ENCODE measurements around the gene VWC2. TPM values are rescaled to one million over a fixed set of nuclear protein-coding genes. Genes with fewer than 3 reads are reported as not detected.
A peak's percentile ranks its signal among the peaks of the same experiment; 100 is the strongest.

VWC2 gene
- total RNA-seq, 2 experiments from 2014 or later, result not detected

GRCh38 chr7:49805371-49806007 lies 32.1 kb downstream of the VWC2 start:
- Histone ChIP-seq H3K4me1 (ENCODE audit: insufficient read depth, low read length, poor library complexity, severe bottlenecking) (no peaks in the 10 kb centered on the region), H3K36me3 (ENCODE audit: insufficient read depth, low read length) (no peaks in the 10 kb centered on the region), H3K79me2 (ENCODE audit: insufficient read depth, low read depth, low read length) (no peaks in the 10 kb centered on the region), H3K4me2 (ENCODE audit: low read length) (no peak overlapping the region), H3K27ac (ENCODE audit: low read depth, low read length, poor library complexity, severe bottlenecking) (no peak overlapping the region), H4K20me1 (ENCODE audit: insufficient read depth, low read length) (no peaks in the 10 kb centered on the region), H3K4me3 (ENCODE audit: low read depth, low read length, poor library complexity, severe bottlenecking) (no peak overlapping the region), H2AFZ (ENCODE audit: low read length) (no peak overlapping the region), H3K9me2 (ENCODE audit: insufficient read depth, low read length) (no peaks in the 10 kb centered on the region), H3K9me3 (ENCODE audit: low read length) (no peaks in the 10 kb centered on the region)
- TF ChIP-seq CTCF (conservative IDR thresholded peaks at IDR 0.05; ENCODE audit: low read length), result no peak
- TF ChIP-seq EZH2phosphoT487 (IDR thresholded peaks at IDR 0.05; ENCODE audit: borderline replicate concordance, low read depth, low read length), result no peak
- BruUV-seq (replicated peaks), result no TSS peak
- intact Hi-C loops (cut with micrococcal nuclease; ENCODE audit: unreplicated experiment), result no loop called here
- ChIA-PET POLR2A (interaction anchor here (0.9 kb wide), 1 partner anchor 1268 kb away, joined by 3 read pairs; no protein-coding TSS in a partner anchor), CTCF (ENCODE audit: unreplicated experiment) (no interaction called here)
- no peak for DNase-seq (ENCODE audit: low spot score)

- POLR2A ChIA-PET, result no interaction called here
- H3K4me2 ChIP-seq (ENCODE audit: low read length), result no peak overlapping the region
- TF ChIP-seq EZH2phosphoT487 (IDR thresholded peaks at IDR 0.05; ENCODE audit: borderline replicate concordance, low read depth, low read length) (no peak), CTCF (conservative IDR thresholded peaks at IDR 0.05; ENCODE audit: low read length) (no peak)
- CTCF ChIA-PET (ENCODE audit: unreplicated experiment), result no interaction called here
- no TSS peak for BruUV-seq (replicated peaks)
- H2AFZ ChIP-seq (ENCODE audit: low read length), result 0 out of 2 replicates have a peak overlapping the region, but pooled peaks have one; percentile 39
- no peaks in the 10 kb centered on the region for H3K9me2 ChIP-seq (ENCODE audit: insufficient read depth, low read length)
- H3K4me3 ChIP-seq (ENCODE audit: low read depth, low read length, poor library complexity, severe bottlenecking), result no peak overlapping the region
- H3K27ac ChIP-seq (ENCODE audit: low read depth, low read length, poor library complexity, severe bottlenecking), result no peak overlapping the region
- H4K20me1 ChIP-seq (ENCODE audit: insufficient read depth, low read length), result no peaks in the 10 kb centered on the region
- H3K9me3 ChIP-seq (ENCODE audit: low read length), result no peaks in the 10 kb centered on the region
- peaks cover 5% of the 10 kb centered on the region for H3K4me1 ChIP-seq (ENCODE audit: insufficient read depth, low read length, poor library complexity, severe bottlenecking)
- H3K79me2 ChIP-seq (ENCODE audit: insufficient read depth, low read depth, low read length), result no peaks in the 10 kb centered on the region
- DNase-seq (ENCODE audit: low spot score), result no peak
- H3K36me3 ChIP-seq (ENCODE audit: insufficient read depth, low read length), result no peaks in the 10 kb centered on the region
- intact Hi-C loops (cut with micrococcal nuclease; ENCODE audit: unreplicated experiment), result no loop called here
Measured at GRCh38 chr7:49812534-49812933, 39.1 kb downstream of the VWC2 start.

GRCh38 chr7:49817279-49817678 lies 43.8 kb downstream of the VWC2 start:
- Histone ChIP-seq H3K79me2 (ENCODE audit: insufficient read depth, low read depth, low read length) (no peaks in the 10 kb centered on the region), H3K4me1 (ENCODE audit: insufficient read depth, low read length, poor library complexity, severe bottlenecking) (peaks cover 5% of the 10 kb centered on the region), H3K9me3 (ENCODE audit: low read length) (no peaks in the 10 kb centered on the region), H3K9me2 (ENCODE audit: insufficient read depth, low read length) (no peaks in the 10 kb centered on the region), H4K20me1 (ENCODE audit: insufficient read depth, low read length) (no peaks in the 10 kb centered on the region), H3K27ac (ENCODE audit: low read depth, low read length, poor library complexity, severe bottlenecking) (no peak overlapping the region), H3K4me3 (ENCODE audit: low read depth, low read length, poor library complexity, severe bottlenecking) (no peak overlapping the region), H2AFZ (ENCODE audit: low read length) (no peak overlapping the region), H3K36me3 (ENCODE audit: insufficient read depth, low read length) (no peaks in the 10 kb centered on the region), H3K4me2 (ENCODE audit: low read length) (no peak overlapping the region)
- no TSS peak for BruUV-seq (replicated peaks)
- ChIA-PET POLR2A (interaction anchor here (0.6 kb wide), 1 partner anchor 1035 kb away, joined by 3 read pairs; no protein-coding TSS in a partner anchor), CTCF (ENCODE audit: unreplicated experiment) (no interaction called here)
- DNase-seq (ENCODE audit: low spot score), result no peak
- intact Hi-C loops (cut with micrococcal nuclease; ENCODE audit: unreplicated experiment), result no loop called here
- TF ChIP-seq CTCF (conservative IDR thresholded peaks at IDR 0.05; ENCODE audit: low read length) (no peak), EZH2phosphoT487 (IDR thresholded peaks at IDR 0.05; ENCODE audit: borderline replicate concordance, low read depth, low read length) (no peak)
